Measurements from ENCODE around the gene APC2.

The APC2 gene

DNA sequence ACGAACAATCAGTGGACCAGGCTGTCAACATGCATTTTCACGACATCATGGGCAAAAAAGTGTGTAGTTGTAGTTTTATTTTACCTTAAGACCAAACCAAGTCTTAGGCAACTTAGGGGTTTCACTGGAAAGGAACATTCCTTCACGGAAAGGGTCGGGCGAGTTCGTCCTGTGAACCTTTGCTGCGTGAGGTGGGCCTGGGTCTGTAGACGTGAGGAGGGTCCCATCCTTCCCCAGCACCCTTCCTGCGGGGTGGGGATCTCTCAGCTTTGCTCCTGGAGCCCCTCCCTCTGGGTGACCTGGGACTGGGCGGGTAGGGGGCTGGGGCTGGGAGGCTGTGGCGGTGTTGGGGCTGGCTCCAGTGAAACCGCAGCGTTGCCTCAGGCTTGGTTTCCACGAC lies 24.0 kb upstream of the APC2 start:
- intact Hi-C loops (cut with DNase I; ENCODE audit: low total_unique reads) = no loop called here
- no peak overlapping the region for H3K27ac ChIP-seq
- H3K4me1 ChIP-seq = no peaks in the 10 kb centered on the region
- DNase-seq = no peak
- no peak overlapping the region for H3K4me3 ChIP-seq
- peaks cover 68 to 99% (median 97%) of the 10 kb centered on the region in 3 donors for H3K36me3 ChIP-seq
- H3K9me3 ChIP-seq = no peaks in the 10 kb centered on the region
- TF ChIP-seq CTCF (IDR thresholded peaks at IDR 0.05) = no peak
- no peaks in the 10 kb centered on the region for H3K27me3 ChIP-seq

DNA sequence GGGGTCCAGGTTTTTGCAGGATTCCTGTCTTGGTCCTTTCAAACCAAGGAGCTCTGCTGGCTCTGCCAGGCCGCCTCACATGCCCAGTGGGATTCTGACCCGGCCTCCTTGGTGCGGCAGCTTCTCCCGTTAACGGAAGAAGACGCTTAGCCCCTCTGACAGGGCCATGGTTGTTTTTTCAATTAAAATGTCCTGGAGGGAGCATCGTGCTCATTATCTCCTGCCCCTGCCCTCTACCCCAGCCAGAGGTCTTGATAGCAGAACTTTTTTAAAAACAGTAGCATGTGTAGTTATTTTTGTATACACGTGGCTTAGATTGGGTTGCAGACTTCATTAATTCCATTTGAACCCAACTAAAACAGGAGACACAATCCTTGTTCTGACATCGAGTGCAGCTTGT lies 23.2 kb upstream of the APC2 start:
- intact Hi-C loops (cut with DNase I; ENCODE audit: low total_unique reads) = no loop called here
- no peak for DNase-seq
- H3K4me1 ChIP-seq = no peaks in the 10 kb centered on the region
- H3K9me3 ChIP-seq = no peaks in the 10 kb centered on the region
- H3K27ac ChIP-seq = no peak overlapping the region
- H3K36me3 ChIP-seq = peaks cover 68 to 99% (median 97%) of the 10 kb centered on the region in 3 donors
- no peak for TF ChIP-seq CTCF (IDR thresholded peaks at IDR 0.05)
- no peak overlapping the region for H3K4me3 ChIP-seq
- H3K27me3 ChIP-seq = no peaks in the 10 kb centered on the region

GRCh38 chr19:1427221-1427920 lies 22.6 kb upstream of the APC2 start:
- intact Hi-C loops (cut with DNase I; ENCODE audit: low total_unique reads) = no loop called here
- DNase-seq = no peak
- no peak for TF ChIP-seq CTCF (IDR thresholded peaks at IDR 0.05)
- Histone ChIP-seq H3K4me3 (no peak overlapping the region), H3K9me3 (no peaks in the 10 kb centered on the region), H3K36me3 (peaks cover 70 to 99% (median 97%) of the 10 kb centered on the region in 3 donors), H3K4me1 (no peaks in the 10 kb centered on the region), H3K27me3 (no peaks in the 10 kb centered on the region), H3K27ac (no peak overlapping the region)

DNA sequence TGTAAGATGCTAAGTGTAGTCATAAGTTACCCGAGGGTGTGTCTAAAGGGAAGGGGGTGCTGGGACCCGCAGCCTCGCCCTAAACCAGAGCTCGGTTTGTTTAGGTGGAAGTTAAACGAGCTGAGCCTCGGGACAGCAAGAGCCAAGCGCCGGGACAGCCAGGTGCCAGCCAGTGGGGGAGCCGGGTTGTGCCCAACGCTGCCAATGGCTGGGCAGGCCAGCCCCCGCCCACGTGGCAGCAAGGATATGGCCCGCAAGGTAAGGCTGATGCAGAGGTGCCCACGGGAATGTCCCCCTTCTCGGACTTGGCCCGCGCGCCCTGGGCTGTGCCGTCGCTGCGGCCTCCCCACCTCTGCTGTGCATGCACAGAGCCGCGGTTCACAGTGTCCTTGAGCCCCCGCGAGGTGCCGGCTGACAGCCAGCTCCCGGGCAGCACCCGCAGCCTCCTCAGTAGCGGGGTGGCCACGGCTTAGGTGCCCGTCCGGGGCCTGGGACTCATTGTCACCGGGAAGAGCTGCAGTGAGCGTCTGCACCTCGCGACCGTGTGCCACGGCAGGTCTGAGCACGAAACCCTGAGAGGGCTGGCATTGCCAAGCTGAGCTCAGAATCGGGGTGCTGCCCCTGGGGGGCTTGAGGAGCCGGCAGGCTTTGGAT lies 21.1 kb upstream of the APC2 start:
- no peak for TF ChIP-seq CTCF (IDR thresholded peaks at IDR 0.05)
- DNase-seq = no peak
- Histone ChIP-seq H3K36me3 (peaks cover 70 to 99% (median 97%) of the 10 kb centered on the region in 3 donors), H3K4me1 (no peaks in the 10 kb centered on the region), H3K4me3 (no peak overlapping the region), H3K9me3 (no peaks in the 10 kb centered on the region), H3K27me3 (no peaks in the 10 kb centered on the region), H3K27ac (no peak overlapping the region)
- intact Hi-C loops (cut with DNase I; ENCODE audit: low total_unique reads) = no loop called here

DNA sequence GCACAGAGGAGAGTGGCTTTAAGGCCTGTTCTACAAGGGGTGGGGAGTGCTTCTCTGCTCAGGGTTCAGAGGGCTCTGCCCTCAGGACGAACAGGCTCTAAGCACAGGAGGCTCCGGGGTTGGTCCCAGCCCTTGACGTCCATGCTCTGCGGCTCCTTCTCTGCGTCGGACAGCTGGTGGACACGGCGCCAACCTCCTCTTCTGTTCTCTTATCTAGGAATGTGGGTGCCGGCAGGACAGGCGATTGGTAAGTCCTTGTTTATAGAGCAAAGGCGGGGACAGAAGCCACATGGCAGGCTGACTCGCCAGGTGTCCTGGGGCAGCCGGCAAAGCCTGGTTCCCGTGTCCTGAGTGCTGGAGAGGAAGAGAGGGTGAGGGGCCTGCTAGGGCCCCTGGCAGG lies 20.2 kb upstream of the APC2 start:
- Histone ChIP-seq H3K36me3 (peaks cover 71 to 99% (median 97%) of the 10 kb centered on the region in 3 donors), H3K27me3 (no peaks in the 10 kb centered on the region)

More for the DNA sequence above, 20.2 kb upstream of the APC2 start:
- Histone ChIP-seq H3K9me3 (no peaks in the 10 kb centered on the region), H3K4me1 (no peaks in the 10 kb centered on the region), H3K4me3 (no peak overlapping the region), H3K27ac (no peak overlapping the region)
- TF ChIP-seq CTCF (IDR thresholded peaks at IDR 0.05) = no peak
- DNase-seq = no peak
- intact Hi-C loops (cut with DNase I; ENCODE audit: low total_unique reads) = no loop called here
